ENCODE results near the gene PEAK1. TPM values are rescaled to one million over a fixed set of nuclear protein-coding genes. Genes with fewer than 3 reads are reported as not detected.

The PEAK1 gene, protein sequence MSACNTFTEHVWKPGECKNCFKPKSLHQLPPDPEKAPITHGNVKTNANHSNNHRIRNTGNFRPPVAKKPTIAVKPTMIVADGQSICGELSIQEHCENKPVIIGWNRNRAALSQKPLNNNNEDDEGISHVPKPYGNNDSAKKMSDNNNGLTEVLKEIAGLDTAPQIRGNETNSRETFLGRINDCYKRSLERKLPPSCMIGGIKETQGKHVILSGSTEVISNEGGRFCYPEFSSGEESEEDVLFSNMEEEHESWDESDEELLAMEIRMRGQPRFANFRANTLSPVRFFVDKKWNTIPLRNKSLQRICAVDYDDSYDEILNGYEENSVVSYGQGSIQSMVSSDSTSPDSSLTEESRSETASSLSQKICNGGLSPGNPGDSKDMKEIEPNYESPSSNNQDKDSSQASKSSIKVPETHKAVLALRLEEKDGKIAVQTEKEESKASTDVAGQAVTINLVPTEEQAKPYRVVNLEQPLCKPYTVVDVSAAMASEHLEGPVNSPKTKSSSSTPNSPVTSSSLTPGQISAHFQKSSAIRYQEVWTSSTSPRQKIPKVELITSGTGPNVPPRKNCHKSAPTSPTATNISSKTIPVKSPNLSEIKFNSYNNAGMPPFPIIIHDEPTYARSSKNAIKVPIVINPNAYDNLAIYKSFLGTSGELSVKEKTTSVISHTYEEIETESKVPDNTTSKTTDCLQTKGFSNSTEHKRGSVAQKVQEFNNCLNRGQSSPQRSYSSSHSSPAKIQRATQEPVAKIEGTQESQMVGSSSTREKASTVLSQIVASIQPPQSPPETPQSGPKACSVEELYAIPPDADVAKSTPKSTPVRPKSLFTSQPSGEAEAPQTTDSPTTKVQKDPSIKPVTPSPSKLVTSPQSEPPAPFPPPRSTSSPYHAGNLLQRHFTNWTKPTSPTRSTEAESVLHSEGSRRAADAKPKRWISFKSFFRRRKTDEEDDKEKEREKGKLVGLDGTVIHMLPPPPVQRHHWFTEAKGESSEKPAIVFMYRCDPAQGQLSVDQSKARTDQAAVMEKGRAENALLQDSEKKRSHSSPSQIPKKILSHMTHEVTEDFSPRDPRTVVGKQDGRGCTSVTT (N-terminal part only)
- 22.8 and 34.1 TPM in 2 replicates for total RNA-seq (2014; rRNA removed; shearing (Covaris generic))
- 5.6 and 7.8 TPM in 2 replicates for polyA plus RNA-seq (2016; fragmentation: Nextera tagmentation; extraction: Ambion mirVana)
- long read RNA-seq, partial matches to known transcripts, result 1 of 3 reads
- long read RNA-seq, other reads (novel, unspliced or antisense), result 2 of 3 reads

DNA sequence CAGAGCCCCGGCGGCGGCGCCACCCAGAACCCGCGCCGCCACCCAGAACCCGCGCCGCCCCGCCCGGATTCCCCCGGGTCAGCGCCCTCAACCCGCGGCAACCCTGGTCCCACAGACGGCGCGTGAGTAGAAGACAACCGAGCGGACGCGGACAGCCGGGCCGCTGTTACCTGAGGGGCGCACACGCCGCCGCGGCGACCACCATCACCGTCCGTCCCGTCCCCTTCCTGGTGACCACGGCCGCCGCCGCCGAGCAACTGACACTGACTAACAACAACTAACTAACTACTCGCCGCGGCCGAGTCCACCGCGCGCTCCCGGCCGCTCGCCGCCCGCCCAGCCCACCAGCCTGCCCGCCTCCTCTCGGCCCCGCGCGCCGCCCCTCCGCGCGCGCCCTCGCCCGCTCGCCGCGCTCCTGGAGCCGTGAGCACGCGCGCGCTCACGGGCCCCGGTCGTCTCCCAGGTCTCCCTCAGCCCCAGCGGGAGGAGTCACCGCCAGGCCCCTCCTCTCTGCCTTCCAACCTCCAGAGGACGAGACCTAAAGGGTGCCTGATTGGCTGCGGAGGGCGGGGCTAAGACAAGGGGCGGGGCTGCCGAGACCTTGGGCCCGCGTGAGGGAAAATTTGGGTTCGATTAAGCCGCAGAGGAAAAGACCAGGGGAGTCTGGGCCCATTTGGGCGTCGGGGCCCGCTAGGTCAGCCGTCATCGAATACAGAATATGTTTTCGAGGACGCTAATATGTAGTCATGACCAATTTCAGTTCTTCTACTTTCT is at the start of gene PEAK1:
PEAK1 (minus strand) TSS at position 269 of the 774 bp plus-strand sequence. CDS start 238,178 bp downstream, outside the sequence.
- Histone ChIP-seq H3K4me2 (peak within 1 kb of the TSS; percentile 90), H4K20me1 (replicated peaks; ENCODE audit: insufficient read depth) (peaks cover 20% of the 10 kb centered on the region; the same call in 1 of the 2 replicates), H2AFZ (peak within 1 kb of the TSS; percentile 28), H3K4me1 (ENCODE audit: insufficient read depth) (peaks cover 52% of the 10 kb centered on the region), H3K36me3 (ENCODE audit: insufficient read depth) (no peaks in the 10 kb centered on the region), H3K27me3 (ENCODE audit: insufficient read depth) (peaks cover 17% of the 10 kb centered on the region), H3F3A (replicated peaks; ENCODE audit: low read depth) (no peaks in the 10 kb centered on the region), H3K79me2 (replicated peaks; ENCODE audit: insufficient read depth) (peaks cover 80% of the 10 kb centered on the region), H3K4me3 (peak within 1 kb of the TSS; percentile 63), H3K9me2 (ENCODE audit: insufficient read depth) (no peaks in the 10 kb centered on the region), H3K27ac (ENCODE audit: low read depth) (peak within 1 kb of the TSS; percentile 93)
- DNase-seq (ENCODE audit: low spot score), result peak; percentile 99
- ATAC-seq, result peak; percentile 89
- no peaks in the 10 kb centered on the region; the same call in 2 of the 3 replicates for H3K9me3 Mint-ChIP-seq
- peaks cover 3% of the 10 kb centered on the region; the same call in 1 of the 3 replicates for H3K36me3 Mint-ChIP-seq (ENCODE audit: low read depth)
- peak within 1 kb of the TSS; percentile 99 for H3K27ac Mint-ChIP-seq
- TF ChIP-seq POLR2AphosphoS5 (IDR thresholded peaks at IDR 0.05; ENCODE audit: low read depth), result peak; percentile 66
- TF ChIP-seq, protein P1, sequence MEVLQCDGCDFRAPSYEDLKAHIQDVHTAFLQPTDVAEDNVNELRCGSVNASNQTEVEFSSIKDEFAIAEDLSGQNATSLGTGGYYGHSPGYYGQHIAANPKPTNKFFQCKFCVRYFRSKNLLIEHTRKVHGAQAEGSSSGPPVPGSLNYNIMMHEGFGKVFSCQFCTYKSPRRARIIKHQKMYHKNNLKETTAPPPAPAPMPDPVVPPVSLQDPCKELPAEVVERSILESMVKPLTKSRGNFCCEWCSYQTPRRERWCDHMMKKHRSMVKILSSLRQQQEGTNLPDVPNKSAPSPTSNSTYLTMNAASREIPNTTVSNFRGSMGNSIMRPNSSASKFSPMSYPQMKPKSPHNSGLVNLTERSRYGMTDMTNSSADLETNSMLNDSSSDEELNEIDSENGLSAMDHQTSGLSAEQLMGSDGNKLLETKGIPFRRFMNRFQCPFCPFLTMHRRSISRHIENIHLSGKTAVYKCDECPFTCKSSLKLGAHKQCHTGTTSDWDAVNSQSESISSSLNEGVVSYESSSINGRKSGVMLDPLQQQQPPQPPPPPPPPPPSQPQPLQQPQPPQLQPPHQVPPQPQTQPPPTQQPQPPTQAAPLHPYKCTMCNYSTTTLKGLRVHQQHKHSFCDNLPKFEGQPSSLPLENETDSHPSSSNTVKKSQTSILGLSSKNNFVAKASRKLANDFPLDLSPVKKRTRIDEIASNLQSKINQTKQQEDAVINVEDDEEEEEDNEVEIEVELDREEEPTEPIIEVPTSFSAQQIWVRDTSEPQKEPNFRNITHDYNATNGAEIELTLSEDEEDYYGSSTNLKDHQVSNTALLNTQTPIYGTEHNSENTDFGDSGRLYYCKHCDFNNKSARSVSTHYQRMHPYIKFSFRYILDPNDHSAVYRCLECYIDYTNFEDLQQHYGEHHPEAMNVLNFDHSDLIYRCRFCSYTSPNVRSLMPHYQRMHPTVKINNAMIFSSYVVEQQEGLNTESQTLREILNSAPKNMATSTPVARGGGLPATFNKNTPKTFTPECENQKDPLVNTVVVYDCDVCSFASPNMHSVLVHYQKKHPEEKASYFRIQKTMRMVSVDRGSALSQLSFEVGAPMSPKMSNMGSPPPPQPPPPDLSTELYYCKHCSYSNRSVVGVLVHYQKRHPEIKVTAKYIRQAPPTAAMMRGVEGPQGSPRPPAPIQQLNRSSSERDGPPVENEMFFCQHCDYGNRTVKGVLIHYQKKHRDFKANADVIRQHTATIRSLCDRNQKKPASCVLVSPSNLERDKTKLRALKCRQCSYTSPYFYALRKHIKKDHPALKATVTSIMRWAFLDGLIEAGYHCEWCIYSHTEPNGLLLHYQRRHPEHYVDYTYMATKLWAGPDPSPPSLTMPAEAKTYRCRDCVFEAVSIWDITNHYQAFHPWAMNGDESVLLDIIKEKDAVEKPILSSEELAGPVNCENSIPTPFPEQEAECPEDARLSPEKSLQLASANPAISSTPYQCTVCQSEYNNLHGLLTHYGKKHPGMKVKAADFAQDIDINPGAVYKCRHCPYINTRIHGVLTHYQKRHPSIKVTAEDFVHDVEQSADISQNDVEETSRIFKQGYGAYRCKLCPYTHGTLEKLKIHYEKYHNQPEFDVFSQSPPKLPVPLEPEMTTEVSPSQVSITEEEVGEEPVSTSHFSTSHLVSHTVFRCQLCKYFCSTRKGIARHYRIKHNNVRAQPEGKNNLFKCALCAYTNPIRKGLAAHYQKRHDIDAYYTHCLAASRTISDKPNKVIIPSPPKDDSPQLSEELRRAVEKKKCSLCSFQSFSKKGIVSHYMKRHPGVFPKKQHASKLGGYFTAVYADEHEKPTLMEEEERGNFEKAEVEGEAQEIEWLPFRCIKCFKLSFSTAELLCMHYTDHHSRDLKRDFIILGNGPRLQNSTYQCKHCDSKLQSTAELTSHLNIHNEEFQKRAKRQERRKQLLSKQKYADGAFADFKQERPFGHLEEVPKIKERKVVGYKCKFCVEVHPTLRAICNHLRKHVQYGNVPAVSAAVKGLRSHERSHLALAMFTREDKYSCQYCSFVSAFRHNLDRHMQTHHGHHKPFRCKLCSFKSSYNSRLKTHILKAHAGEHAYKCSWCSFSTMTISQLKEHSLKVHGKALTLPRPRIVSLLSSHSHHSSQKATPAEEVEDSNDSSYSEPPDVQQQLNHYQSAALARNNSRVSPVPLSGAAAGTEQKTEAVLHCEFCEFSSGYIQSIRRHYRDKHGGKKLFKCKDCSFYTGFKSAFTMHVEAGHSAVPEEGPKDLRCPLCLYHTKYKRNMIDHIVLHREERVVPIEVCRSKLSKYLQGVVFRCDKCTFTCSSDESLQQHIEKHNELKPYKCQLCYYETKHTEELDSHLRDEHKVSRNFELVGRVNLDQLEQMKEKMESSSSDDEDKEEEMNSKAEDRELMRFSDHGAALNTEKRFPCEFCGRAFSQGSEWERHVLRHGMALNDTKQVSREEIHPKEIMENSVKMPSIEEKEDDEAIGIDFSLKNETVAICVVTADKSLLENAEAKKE (CRISPR knock-in tag; IDR thresholded peaks at IDR 0.05), result no peak
- peak within 1 kb of the TSS; percentile 95 for H3K4me3 Mint-ChIP-seq
- peaks cover 46% of the 10 kb centered on the region for H3K4me1 Mint-ChIP-seq
- peaks cover 11% of the 10 kb centered on the region for H3K27me3 Mint-ChIP-seq (ENCODE audit: insufficient read depth, low read depth, poor library complexity)
